Activated CD4-positive, alpha-beta T cell treated with anti-CD3 and anti-CD28 coated beads for 48 hours (primary cell): ENCODE measurements around the gene MPZL3.

Experiments
- DNase-seq: peaks from one replicate; pipeline ENCODE4 v3.0.0-alpha.2; 2020

MPZL3 gene

DNA sequence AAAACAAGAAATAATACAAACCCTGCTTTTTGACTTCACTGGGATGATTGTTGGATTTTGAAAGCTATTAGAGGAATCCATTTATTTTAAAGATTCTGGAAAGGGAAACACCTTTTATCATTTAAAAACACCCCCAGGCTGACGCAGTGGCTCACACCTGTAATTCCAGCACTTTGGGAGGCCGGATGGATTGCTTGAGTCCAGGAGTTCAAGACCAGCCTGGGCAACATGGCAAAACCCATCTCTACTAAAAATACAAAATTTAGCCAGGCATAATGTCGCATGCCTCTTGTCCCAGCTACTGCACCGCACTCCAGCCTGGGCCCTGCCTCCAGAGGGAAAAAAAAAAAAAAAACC, 75.4 kb downstream of the MPZL3 start:
- no peak for DNase-seq
